Muscle of back (tissue), 11 donors: Measurements from ENCODE around the gene NECAB2. TPM values are rescaled to one million over a fixed set of nuclear protein-coding genes. Genes with fewer than 3 reads are reported as not detected.

Experiments used
- DNase-seq, 3 donors: peaks; one replicate each; pipeline versions ENCODE4 v3.0.0 to v3.0.0-alpha.2; 2013
- polyA plus RNA-seq, 10 donors: library from polyadenylated mRNA; unstranded; fragments of 120-200 nt; gene quantifications; one replicate each; pipeline ENCODE4 v1.2.1, GENCODE V29; 2013; ENCODE audit not compliant: insufficient read length in 10 of 10

Gene NECAB2
- polyA plus RNA-seq, 10 donors, result 0.39 to 1.0 (median 0.82) TPM

DNA sequence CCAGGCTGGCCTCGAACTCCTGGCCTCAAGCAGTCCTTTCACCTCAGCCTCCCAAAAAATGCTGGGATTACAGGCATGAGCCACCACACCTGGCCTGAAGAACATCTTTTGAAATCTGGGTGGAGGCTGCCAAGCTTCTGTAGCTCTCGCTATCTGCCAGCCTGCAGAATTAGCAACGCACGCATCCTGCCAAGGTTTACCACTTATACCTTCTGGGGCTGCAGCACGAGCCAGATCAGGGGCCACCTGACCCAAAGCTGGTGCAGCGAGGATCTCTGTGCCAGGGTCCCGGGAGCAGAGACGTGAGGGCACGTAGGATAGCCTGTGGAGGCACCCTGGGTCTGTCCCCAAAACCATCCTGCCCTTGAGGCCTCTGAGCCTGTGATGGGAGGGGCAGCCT is 52.3 kb downstream of the NECAB2 start:
- no peak for DNase-seq

DNA sequence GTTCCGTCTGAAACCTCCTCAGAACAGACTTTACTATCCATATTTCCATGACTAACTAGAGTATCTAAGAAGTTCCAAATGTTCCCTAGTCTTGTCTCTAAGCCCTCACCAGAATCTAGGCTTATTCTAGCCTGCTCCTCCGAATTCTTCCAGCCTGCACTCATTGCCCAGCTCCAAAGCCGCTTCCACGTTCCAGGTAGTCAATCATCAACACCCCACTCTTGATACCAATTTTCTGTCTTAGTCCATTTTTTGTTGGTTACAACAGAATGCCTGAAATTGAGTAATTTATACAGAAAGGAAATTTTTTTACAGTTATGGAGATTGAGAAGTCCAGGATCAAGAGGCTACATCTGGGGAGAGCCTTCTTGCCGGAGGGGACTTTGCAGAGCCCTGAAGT is 53.4 kb downstream of the NECAB2 start:
- no peak for DNase-seq

DNA sequence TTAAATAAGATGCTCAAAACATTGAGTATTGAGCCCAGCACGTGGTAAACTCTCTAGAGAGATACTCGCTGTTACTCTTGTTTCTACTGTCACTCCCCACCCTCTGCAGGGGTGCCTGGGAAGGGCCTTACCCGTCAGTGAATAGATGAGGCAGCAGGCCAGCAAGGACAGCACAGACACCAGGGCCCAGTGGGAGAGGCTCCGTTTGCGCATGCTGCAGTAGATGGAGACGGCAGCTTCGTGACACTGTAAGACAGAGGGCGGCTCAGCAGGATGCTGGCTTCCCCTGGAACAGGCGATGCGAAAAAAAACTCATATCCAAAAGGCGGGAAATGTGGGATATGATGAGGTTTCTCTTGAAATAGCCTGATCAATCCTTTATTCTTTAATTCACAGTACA is 54.6 kb downstream of the NECAB2 start:
- no peak for DNase-seq

DNA sequence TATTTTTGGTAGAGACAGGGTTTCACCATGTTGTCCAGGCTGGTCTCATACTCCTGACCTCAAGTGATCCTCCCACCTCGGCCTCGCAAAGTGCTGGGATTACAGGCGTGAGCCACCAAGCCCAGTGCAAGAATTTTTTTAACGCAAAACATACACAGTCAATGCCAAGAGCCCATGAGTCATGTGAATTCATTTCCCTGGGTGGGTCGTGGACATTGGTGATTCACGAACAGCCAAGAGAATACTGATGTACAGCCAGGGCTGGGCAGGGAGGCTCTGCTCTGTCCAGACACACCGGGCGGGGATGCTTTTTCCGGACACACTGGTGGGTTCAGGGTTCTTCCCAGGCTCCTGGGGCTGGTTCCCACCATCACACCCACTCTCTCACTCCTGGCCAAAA is 56.8 kb downstream of the NECAB2 start:
- no peak for DNase-seq

DNA sequence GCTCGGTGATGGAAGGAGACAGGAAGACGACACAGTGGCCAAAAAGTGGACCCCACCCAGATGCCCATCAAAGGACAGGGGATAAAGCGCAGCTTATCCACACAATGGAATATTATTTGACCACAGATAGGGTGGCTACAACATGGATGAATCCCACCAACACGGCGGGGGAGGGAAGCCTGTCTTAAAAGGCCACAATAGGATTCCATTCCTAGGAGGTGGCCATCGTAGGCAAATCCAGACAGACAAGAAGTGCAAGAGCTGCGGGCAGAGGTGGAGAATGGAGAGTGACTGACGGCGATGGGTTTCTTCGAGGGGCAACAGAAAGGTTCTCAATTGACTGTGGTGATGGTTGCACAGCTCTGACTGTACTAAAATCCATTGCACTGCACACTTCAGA is 58.6 kb downstream of the NECAB2 start:
- no peak for DNase-seq

DNA sequence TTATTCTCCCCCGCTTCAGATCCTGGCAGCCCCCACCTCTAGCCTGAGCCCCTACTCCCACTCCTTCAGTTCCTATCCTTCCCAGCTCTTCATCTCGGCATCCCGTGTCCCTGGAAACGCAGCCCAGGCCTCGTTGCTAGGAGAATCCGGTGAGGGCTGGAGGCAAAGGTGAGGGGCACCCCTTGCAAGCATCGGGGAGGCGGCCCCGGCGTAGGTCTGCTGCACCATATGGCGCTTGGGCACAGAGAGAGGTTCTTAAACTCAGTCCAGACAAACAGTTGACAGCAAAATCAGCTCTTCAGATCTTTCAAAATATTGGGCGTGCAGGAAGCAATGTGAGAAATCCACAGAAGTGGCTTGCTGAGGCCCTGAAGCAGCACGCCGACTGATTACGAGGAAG is 59.6 kb downstream of the NECAB2 start:
- DNase-seq, result no peak

DNA sequence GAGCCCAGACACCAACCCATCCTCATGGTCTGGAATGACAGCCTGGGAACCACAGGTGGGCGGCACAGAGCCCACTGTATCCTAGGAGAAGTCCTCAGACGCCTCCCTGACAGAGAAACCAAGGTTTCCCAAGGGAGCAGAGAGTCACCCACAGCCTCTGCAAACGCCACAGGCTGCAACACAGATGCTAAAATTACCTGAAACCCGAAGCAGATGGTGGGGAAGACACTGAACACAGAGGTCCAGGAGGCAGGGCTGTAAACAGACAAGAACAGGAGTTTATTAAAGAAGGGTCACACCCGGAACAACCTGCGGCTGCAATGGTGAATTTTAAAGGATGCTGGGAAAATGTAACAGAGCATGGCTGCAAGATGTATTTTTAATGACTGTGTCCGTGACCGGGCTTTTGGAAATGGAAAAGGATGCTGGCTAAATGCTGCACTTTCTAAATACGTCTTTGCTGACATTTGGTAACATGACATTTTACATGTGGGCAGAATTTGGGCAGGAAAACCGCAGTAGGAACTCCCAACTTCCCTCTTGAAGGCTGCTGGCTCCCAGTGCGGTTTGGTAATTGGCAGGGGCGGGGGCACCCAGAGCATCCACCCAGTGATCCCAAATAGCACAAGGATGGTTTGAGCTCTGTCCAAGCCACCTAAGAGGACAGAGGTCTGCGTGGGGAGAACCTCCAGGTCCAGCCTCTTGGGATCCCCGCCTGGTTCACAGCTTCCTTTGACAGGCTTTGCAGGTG is 61.4 kb downstream of the NECAB2 start:
- DNase-seq, result no peak

DNA sequence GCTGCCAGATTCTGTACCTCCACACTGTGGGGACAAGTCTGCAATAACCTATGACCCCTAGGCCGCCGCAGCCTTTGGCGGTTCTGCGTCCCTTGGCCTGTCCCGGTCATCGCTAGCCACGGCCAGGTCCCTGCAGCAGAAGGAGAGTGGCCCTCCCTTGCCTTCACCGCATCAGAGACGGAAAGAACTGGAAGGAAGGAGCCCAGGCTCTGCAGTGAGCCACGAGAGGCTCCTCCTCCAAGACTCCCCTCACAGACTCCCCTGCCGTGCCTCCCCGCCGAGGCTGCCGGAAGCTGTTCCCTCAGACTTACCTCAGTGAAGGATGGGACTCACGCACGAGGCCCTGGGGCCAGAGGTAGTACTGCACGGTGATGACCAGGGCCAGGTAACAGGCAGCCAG is 63.5 kb downstream of the NECAB2 start:
- no peak for DNase-seq

DNA sequence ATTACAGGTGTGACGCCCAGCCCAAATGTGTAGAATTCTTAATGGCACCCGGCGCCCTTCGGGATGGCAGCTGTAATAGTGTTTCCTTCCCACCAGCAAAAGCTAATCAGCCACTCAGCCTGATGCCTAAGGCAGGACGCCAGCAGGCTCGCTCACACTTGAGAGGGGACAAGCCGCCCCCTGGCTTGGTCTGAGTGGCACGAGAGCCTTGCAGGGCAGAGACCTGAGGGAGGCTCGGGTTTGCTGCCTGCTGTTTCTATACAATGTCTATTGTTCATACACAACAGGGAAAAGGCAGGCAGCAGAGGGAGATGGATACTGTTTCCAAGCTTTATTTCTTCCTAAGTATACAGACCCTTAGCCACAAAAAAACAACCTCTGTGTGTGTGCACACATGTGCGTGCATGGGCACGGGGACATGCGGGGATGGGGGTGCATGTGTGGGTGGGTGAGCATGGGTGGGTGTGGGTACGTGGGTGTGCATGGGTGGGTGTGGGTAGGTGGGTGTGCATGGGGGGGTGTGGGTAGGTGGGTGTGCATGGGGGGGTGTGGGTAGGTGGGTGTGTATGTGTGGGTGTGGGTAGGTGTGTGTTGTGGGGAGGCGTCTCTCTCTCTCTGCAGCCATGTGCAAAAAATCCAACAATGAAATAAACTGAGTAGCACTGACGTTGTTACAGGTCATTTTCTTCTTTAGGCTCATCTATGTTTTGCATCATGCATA is 64.6 kb downstream of the NECAB2 start:
- DNase-seq, result no peak

DNA sequence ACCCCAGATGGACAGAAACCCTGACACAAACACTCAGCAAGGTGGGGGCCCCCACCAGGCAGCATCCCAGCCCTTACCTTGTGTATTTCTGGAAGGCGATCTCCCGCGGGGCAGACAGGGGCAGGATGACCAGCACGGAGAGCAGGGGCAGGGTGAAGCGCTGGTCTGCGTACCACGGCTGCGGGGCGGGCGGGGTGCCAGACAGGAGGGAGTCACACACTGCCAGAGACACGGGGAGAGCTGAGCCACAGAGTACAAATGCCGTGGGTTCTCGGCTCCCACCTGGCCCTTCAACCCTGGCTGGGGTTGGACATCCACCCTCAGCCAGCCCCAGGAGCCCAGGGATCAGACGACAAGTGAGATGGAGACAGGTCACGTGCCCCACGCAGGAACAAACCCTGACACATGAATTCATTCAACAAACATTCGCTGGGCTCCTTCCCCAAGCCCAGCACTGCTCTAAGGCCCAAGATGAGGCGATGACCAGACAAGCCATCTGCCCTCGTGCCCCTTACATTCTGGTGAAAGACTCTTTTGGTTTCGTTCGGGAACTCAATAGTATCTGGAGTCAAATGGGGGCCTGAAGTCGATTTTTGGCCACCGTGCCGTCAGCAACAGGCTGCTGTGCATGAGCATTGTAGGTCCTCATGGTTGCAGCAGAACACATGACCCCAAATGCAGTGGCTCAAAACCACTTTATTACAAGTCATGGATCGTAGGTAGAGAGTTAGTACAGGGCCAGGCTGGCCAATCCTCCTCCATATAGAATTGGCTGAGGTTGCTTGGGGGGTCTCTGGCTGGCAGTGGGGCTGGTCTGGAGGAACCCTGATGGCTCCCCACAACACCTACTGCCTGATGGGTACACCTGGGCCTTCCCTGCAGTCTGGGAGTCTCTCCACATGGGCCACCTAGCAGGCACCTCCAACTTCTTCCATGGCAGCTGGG is 65.5 kb downstream of the NECAB2 start:
- no peak for DNase-seq

DNA sequence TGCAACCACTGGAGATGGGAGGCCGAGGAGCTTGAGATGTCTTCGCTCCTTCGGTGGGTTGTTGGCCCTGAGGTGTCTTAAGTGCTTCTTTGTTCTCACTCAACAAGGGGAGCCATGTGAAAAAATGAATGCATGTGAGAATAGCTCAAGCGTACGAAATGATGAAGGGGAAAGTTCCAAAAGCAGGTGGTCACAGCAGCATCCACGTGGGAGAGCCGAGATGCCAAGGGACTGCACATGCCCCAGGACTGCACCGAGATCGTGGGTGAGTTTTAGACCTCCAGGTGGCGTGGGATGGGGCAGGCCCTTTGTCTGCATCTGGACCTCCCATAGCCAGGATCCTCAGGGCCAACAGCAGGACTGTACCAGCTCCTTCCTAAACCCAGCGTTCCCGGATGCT is 66.5 kb downstream of the NECAB2 start:
- DNase-seq, result no peak

DNA sequence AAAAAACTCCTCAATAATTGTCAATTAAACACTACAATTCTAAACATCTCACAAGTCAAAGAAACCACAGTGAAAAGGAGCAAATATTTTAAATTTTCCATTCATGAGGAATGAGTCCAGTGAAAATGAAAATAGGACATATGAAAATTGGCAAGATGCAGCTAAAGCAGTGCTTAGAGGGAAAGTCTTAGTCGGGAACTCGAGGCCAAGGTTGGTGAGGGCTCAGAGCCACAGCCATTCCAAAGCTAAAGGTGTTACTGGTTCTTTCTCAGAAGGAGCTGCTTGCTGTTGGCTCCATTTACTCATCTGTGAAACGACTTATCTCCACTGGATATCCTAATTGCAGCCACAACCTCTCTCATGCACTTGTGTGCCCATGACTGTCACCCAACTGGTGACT is 68.1 kb downstream of the NECAB2 start:
- no peak for DNase-seq

DNA sequence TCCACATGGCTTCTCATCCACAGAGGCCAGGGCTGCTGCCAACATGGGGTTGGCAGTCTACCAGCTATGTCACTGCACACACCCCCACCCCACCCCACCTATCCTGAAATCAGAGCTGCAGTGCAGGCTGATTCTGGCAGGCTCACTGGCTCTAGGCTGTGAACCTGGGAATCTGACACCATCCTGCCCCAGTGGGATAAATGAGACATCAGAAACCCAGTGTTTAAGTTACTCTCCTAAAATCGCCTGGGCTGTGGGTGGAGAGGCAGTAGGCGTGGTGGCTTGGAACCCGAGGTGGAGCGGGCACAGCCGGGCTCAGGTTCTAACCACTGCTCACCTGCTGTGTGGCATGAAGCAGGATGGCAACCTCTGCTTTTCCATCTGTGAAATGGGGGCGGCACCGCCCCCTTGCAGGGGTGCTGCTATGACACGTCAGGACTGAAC is 69.0 kb downstream of the NECAB2 start:
- no peak for DNase-seq

DNA sequence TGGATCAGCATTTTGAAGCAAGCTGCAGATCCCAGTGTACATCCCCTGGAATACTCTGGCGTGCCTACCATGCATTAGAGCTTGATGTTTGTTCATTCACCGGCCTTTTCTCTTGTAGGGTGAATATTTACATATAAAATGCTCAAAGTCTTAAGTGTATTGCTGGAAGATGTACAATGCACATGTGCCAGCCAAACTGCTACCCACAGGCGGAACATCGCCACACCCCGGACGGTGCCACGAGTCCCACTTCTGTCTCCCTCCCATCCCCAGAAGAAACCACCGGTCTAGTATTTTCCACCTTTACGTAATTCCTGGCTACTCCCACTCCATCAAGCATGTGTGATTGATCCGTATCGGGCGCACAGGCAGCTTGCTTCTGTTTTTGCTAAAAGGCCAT is 70.4 kb downstream of the NECAB2 start:
- no peak for DNase-seq

DNA sequence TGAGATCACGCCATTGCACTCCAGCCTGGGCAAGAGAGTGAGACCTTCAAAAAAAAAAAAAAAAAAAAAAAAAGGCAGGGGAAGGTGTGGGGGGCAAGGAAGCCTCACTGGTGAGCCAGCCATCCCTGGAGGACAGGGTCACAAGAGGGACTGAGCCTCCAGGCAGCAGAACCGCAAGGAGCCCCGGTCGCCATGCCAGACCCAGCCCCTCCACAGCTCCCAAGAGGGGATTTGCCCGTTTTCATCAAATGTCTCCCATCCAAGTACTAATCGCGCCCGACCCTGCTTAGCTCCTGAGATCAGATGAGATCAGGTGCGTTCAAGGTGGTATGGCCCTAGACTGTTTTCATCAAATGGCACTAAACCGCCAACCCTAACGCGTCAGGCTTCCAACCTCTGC is 71.7 kb downstream of the NECAB2 start:
- DNase-seq, result no peak

DNA sequence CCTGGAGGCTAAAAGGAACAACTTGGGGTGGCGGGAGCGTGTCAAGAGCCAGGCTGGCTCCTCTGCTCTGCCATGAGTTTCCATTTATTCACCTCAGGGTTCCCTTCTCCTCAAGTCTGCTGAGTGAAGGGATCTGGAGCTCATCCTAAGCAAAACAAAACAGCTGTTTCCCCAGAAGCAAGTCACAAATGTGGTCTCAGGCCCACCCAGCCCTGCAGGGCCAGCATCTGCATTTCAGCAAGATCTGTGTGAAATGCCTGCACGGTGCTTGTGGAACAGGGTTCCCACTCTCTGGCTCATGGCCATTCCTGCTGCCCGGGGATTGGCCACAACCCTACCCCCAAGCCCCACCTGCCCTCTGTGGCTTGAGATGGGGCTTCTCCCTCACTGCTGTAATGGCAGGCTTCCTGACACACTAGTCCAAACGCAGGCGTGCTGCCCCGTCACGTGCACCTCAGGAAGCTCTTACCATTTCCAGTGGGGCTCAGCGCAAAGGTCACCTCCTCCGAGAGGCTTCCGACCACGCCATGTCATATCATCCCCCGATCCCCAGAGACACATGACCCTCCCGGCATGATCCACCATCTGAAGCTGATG is 72.3 kb downstream of the NECAB2 start:
- no peak for DNase-seq

DNA sequence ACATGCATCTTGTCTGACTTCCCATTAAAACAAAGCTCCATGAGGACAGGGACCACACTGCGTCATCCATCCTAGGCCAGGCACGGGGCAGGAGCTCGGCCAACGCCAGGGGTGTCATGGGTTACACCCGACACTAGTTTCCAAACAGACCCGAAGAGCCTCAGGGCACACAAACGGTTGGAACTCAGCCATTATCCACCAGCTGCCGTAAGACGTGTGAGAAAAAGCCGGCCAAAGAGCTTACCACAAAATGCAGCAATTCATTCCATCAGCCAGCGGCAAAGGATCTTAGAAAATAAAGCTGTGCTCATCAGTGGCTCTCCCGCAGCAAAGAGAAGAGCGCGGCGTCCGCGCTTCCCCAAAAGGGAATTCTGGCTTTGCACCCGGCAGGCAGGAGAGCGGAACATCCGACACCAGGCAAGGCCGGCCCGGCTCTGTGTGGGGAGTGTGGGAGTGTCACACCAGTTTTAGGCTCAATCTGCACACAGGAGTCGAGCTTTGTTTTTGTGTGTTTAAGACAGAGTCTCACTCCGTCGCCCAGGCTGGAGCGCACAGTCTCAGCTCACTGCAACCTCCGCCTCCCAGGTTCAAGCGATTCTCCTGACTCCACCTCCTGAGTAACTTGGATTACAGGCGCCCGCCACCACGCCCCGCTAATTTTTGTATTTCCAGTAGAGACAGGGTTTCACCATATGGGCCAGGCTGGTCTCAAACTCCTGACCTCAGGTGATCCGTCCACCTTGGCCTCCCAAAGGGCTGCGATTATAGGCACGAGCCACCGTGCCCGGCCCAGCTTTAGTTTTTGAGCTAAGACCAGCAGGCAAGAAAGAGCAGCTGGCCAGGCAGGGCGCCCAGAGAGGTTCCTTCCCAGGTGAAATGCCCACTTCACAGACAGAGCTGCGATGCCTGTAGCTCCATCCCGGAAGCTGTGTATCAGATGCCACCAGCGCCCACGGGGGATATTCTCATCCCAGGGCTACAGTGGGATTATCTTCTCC is 73.1 kb downstream of the NECAB2 start:
- peak; percentile 23 to 68 (median 42) for DNase-seq

DNA sequence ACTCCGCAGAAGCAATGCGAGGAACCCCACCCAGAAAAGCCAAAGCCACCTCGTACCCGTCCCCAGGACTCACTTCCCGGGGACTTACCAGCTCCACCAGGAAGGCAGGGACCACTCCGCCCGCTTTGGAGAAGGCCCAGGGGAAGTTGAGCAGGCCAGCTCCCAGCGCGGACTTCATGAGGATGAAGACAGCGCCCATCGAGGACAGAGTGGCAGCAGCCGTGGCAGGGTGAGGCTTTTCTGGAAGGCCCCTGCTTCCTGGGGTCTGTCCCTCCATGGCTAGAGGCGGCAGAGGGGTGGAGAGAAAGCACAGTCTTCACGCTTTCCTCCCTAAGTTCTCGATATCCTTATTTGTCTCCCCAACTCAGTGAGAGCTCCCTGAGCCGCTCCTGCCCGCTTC is 73.8 kb downstream of the NECAB2 start:
- DNase-seq, result no peak

DNA sequence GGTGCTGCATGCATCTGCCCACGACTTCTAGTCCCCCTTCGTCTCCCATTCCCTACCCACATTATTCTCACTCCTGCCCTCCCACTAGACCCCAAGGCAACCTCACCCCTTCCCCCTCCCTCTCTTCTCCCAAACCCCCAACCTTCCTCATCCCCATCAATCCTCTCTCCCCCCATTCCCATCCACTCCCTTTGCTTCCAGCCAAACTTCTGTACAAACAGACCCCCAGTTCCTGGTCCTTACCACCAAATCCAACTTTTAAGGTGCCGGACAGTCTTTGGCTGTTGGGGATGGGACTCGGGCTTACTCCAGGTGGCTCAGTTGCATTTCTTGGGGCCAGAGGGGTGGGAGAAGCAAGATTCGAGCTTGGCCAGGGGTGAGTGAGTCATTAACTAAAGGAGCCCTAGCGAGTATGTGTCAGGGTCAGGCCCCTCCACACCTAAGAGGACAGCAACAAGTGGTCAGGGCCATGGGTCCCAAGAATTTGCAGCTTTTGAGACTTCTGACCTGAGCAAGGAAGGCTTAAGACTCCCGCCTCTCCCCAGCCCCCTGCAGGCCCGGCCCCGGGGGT is 74.3 kb downstream of the NECAB2 start, which contains the start of gene SLC38A8:
Gene SLC38A8 (minus strand): TSS at position 488 of the 571 bp plus-strand sequence. CDS start 638 bp downstream, outside the sequence.
- no peak for DNase-seq

DNA sequence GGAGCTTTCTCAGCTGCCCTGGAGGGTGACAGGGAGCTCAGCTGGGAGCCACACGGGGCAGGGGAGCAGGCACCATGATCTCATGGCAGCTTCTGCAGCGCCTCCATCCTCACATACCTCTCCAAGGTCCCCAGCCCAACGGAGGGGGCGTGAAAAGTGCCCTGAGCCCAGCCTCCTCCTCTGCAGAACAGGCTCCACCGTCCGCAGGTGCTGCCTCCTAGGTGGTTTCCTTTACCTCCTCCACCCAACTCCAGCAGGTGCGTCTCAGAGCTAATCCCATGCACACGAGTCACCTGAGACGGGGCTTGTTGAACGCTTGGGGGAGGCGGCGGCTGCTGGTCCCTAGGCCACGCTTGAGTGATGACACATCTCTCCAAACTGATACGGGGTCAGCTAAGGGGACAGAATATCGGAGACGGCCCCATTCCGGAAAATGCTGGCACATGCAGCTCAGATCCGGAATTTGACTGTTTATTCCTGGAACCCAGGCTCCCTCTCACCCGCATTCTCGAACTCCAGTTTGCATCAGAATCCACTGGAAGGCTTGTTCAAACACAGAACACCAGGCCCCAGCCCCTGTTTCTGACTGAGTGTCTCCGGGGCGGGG is 74.9 kb downstream of the NECAB2 start:
- no peak for DNase-seq
